HEK293T (cell line): ENCODE data around the gene SLCO3A1.

Experiments used
- CTBP1 ChIP-seq: fragments of 450-650 bp; IDR thresholded peaks from 2 replicates; pipeline ENCODE4 v1.6.1; 2016; ENCODE audit warnings: borderline replicate concordance
- HDGF ChIP-seq: fragments of 450-650 bp; IDR thresholded peaks from 2 replicates; pipeline ENCODE4 v1.6.1; 2017; ENCODE audit warnings: antibody characterized with exemption, borderline replicate concordance

- TF ChIP-seq HDGF (no peak), CTBP1 (no peak)
These were observed 12.9 kb downstream of the SLCO3A1 start for GRCh38 chr15:91866371-91866905.
